Stimulated activated naive CD4-positive, alpha-beta T cell (primary cell): ENCODE results near the gene ZNF22.
"Not testable (repeated sequence)": the region's sequence is repeated elsewhere in the genome, so short reads cannot be mapped to it uniquely, and the experiment has no call there.

Experiments used
- DNase-seq, 6 experiments: peaks; one replicate each; lab custom pipeline; 2025; lab: John Stamatoyannopoulos, UW

ZNF22 gene

DNA sequence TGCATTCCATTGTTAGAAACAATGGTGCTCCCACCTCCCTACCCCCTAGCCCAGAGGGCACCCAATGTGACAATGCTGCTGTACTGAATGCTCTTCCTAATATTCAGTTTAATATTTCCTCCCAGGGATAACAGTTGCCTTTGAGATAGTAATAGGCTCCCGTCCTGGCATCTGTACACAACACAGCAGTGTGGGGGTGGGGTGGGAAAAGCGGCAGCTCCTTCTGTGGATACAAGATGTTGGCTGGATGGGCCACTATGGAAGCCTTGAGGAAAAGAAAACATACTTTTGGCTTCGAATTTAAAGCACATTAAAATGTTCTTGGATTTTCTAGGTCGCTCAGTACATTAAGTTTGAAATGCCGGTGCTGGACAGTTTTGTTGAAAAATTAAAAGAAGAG lies 9.2 kb upstream of the ZNF22 start:
- DNase-seq, result no peak

DNA sequence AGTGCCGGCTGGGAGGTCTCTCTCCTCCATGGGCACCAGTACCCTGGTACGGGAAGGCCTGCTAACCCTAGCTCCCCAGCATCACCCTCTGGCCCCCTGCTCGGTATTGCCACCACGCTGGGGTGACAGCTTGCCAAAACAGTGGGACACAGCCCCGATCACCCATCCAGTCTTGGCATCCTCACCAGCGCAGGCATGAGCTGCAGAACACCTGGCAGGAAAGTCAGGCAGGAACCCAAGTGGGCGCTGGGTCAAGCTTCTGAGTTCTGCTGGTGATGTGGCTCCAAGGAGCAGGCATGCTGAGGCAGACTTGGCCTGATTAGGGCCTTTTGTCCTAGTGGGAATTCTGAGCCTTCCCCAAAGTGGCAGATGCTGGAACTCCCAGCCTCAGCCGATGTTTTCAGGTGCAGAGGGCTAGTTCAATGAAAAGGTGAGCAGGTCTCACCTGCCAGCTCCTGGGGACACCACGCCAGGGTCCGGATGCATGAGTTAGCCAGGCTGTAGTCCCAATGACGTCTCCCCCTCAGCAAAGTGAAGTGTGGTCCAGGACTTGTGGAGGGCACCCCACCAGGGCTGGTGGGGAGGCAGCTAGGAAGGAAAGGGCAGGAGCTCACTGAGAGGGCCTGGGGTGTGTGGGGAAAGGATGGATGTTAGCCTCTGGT lies 8.5 kb upstream of the ZNF22 start:
- DNase-seq, result no peak

DNA sequence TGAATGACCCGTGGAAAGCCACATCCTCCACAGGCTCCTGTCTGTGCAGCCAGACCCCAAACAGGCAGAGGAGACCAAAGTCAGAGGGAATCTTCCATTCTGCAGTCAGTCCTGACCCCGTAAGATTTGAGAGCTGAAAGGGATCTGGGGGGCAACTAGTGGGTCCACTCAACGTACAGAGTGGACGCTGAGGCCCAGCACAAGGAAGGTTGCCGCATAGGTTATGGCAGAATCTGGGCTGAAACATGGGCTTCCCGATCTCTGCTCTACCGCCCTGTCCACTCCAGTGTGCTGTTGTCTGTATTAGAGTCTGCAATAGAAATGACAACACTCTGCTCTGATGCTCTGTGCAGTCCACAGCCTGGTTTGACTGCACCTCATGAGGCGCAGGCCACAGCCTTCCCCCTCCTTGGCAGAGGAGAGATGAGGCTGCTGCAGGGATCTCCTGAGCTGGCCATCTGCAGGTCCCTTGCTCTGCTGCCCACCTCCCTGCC lies 7.9 kb upstream of the ZNF22 start:
- no peak for DNase-seq

DNA sequence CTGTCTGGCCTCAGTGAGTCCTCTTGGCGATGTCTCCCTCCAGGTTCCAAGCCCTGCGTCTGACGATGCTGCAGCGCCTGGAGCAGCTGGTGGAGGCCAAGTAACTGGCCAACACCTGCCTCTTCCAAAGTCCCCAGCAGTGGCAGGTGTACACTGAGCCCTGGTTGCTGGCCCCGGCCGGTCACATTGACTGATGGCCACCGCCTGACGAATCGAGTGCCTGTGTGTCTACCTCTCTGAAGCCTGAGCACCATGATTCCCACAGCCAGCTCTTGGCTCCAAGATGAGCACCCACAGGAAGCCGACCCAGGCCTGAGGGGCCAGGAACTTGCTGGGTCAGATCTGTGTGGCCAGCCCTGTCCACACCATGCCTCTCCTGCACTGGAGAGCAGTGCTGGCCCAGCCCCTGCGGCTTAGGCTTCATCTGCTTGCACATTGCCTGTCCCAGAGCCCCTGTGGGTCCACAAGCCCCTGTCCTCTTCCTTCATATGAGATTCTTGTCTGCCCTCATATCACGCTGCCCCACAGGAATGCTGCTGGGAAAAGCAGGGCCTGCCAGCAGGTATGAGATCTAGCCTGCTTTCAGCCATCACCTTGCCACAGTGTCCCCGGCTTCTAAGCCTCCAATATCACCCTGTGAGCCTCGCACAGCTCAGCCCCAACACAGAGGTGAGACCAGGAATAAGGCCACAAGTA lies 7.3 kb upstream of the ZNF22 start:
- no peak for DNase-seq

DNA sequence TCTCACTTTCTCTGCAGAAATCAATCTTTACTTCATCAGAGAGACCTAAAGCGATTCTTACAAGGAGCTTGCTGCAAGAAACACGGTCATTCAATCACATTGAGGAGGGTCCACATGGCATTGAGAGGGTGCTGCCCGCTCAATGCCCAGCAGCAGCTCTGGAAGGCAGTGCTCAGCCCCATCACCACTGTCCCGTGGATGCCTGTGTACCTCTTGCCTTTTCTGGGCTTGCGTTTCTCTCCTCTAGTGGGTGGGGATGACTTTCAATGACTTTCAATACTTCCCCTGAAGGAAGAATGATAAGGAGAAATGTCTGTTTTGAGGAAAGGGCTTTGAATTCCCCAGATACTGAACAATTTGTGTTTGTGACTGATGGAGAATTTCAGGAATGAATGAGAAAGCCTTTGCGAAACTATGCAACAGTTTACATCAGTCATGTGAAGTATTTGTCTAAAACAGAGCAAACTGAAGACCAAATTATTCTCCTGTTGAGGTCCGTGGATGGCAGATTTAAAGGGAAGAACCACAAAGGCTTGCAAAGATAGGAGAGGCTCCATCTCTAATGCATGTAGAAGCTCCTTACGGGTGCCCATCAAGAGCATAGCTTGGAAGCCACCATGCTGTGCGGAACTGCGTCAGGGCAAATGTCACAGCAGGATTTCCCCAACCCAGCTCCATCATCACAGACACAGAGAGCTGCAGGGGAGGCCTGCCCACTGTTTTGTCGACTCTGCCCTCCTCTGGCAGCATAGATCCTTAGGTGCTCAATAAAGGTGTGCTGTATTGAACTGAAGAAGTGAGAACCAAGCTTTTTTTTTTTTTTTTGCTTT lies 6.6 kb upstream of the ZNF22 start:
- no peak for DNase-seq

DNA sequence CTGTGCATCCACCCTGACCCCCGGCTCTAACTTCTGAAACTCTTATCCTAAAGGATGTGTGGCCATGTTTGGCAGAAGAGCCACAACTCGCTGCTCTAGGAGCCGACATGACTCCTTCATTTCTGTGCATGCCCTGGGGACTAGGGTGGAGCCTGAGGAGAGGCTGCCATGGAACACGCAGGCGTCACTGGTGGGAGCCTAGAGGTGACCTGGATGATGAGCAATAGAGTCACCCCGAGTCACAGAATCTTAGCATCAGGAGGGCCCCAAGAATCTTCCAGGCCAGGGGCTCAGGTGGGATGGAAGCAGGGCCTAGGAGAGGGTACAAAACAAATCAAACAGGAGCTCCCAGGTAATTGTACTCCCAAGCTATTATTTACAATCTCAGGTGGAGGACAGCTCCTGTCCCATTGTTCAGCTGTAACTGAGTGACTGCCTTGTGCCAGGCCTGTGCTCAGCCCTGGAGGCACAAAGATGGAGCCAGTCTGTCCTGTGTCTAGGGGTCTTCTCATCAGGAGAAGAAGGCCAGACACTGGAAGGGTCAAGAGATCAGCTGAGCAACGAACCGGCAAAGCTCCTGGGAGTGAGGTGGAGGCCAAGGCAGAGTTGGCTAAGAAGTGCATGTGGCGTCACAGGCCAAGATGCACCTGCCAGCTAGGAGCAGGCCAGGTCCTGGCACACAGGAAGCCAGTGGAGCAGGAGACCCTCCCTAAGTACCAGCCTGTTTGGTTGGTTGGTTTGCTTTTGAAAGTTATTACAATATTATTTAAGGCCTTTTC lies 5.8 kb upstream of the ZNF22 start:
- DNase-seq, result no peak

DNA sequence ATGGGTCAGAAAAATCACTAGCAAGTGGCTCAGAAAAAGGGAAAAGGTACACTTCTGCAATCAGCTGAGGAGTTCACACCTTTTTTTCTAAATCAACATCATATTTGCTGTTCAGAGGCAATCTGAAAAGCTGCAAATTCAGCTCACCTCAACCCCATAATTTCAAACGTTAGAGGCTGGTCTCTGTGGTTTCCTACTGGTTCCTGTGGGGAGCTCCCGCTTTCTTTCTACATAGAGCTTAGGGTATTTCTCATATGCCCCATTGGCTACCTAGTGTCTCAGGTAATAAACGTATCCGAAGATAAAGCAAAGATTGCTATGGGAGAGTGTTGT lies 5.2 kb upstream of the ZNF22 start:
- no peak for DNase-seq

DNA sequence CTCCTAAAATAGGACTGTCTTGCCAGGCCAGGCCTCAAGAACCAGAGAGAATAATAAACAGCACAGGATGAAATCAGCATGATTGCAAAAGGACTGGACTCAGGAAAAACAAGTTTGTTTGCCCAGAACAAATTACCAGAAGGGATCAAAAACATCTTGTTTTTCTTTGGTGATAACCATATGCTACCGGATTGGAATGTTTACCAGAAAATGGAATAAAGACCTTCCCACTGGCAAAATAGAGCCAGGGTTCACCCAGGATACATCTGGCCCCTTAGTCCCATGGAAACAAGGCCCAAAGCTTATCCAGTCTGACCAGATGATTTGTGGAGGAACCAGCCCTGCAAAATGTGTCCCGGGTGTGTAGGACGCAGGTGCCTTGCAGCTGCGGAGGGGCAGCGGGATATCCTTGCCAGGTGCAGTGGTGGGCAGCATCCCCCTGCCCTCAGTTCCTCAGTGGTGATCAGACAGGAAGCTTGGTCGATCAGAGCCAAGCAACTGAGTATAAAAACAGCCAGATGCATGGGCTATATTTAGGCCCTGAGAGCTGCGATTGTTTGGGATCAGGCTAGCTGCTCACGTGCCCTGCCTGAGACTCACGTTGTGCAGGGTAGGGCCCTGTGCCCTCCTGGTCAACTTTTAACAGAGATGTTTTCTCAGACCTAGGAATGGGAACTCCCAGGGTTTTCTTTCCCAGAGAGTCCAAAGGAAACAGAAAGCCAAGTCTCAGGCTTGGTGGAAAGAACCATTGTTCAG lies 4.6 kb upstream of the ZNF22 start:
- DNase-seq, result no peak

DNA sequence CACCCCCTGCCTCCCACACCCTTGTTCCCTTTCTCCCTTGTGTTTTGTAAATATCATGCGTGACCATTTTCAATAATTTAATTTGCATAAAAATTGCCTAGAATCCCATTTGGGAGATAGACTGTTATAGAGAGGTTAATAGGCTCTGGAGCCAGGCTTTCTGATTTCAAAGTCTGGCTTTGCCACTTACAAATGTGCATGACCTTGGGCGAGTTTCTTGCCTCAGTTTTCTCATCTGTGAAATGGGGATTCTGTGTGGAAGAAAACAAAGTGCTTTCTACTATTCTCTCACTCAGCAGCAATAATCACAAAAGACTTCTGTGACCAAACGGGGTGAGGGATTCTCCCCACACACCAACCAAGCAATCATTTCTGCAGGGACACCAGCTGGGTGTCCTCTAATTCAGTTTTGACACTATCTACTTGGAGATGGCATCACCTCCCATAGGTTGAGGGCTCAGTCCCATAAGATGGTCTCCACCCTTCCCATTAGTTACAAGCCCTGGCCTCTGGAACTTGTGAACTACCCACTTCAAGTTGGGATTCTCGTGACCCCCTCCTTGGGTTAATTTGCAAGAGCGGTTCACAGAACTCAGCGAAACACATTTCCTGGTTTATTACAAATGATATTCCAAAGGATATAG lies 3.5 kb upstream of the ZNF22 start:
- no peak for DNase-seq

DNA sequence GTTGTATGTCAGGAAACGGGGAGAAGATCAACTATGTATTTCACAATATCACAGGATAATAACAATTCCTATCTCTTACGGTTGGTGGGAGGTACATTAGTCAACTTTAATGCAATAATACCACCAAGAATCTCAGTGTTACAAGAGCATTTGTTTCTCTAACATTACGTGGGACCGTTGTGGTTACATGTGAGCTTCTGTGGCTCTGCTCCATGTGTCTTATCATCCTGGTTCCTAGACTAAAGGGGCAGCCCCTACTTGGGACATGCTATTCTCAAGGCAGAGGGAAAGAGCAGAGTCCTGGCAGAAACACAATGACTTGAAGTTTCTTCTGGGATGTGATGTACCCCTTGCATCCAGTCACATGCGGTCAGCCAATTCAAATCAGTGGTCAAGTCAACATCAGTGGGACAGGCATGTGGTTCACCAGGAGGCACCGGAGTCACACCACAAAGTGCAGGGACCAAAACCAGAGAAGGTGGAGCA lies 2.5 kb upstream of the ZNF22 start:
- DNase-seq, result no peak

DNA sequence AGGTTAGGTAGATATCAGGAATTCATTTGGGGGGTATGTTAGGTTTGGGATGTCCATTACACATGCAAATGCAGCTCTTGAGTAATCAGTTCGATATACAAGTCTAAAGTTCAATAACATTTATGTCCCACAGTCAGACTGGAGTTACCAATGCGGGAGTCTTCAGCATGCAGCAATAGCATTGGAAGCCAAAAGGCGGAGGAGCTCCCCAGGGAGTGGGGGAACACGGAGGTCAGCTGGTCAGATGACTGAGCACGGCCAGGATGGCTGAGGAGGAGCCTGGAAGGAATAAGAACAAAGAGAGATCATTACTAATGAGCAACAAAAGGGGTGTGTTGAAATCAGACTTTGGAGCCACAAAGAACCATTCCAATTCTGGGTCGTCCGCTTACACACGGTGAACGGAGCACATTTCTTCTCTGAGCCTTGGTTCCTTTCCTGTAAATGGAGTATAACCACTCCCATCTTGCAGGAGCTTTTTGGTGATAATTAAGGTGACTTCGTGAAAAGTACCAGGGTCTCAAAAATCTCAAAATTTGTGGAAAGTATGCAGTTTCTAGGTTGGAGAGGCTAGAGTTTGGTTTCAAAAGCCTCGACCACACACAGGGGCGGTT lies 478 bp upstream of the ZNF22 start:
- peak in 1 of 6 experiments; percentile 17 for DNase-seq

DNA sequence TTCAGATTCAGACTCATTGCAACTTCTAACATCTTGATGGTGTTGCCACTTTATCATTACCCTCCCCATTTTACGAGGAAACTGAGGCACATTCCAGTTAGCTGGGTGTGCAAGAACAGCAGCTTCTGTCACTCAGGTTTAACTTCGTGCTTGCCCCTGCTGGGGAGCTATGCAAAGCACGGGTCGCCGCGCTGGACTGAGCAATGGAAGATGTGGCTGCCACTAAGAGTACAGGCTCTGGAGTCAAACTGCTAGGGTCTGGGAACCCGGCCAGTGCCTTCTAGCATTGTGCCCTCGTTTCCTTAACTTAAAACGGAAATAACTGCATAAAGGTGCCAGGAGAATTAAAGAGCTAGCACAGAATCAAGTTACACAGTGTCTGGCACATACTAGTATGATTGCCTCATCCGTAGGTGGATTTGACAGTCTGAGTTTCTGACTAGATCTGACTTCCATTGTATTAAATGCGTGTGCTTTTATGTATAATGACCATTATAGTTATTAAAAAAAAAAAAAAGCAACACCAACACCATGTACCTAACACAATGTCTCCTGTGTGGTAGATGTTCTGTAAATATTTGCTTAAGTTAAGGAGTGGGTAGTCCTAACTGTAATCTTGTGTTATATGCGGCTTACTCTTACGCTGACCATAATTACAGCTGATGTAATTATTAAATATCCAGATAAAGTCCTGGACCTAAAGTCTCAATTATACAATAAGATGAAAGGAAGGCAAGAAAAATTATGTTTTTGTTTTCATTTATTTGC lies 842 bp downstream of the ZNF22 start:
- DNase-seq, result peak in 5 of 6 experiments; percentile 21 to 70 (median 22)

DNA sequence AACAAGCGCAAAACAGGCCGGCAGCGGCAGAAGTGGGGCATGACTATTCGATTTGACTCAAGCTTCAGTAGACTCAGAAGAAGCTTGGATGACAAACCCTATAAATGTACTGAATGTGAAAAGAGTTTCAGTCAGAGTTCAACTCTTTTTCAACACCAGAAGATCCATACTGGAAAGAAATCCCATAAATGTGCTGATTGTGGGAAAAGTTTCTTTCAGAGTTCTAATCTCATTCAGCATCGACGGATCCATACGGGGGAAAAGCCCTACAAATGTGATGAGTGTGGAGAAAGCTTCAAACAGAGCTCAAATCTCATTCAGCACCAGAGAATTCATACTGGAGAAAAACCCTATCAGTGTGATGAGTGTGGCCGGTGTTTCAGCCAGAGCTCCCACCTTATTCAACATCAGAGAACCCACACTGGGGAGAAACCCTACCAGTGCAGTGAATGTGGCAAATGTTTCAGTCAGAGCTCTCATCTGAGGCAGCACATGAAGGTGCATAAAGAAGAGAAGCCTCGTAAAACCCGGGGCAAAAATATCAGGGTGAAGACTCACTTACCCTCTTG lies 2.8 kb downstream of the ZNF22 start:
- DNase-seq, result no peak

DNA sequence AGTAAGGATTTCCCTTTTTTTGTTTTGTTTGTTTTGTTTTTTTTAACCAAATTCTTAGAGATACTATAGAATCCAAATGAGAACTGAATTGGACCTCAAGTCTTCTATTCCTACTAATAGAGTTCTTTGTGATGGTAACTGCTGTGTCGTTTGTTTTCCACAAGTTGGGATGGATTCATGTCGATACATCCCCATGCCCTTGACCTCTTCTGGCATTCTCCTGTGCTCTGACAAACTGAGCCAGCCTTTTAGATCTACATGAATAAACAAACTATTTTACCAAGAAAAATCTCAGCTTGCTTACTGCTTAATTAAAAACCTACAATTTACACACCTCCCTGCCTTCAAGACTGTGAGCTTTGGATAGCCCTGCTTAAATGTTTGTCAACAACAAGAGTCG lies 3.9 kb downstream of the ZNF22 start:
- DNase-seq, result no peak

DNA sequence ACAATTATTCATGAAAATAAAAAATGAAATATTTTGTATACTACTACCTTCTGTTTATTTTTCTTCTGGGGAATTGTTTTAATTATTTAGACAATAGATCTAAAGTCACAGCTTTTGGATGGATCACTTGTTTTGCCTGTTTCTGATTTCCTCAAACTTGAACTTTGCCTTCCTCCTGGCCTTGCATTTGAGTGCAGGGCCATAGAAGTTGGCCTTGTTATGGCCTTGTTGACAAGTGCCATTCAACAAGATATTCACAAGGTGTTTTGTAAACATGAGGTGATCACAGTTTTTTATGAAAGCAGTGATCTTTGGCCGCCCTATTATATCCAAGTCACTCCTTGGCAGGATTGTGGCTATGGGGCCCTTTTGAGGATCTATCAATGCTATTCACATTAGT lies 4.6 kb downstream of the ZNF22 start:
- no peak for DNase-seq

DNA sequence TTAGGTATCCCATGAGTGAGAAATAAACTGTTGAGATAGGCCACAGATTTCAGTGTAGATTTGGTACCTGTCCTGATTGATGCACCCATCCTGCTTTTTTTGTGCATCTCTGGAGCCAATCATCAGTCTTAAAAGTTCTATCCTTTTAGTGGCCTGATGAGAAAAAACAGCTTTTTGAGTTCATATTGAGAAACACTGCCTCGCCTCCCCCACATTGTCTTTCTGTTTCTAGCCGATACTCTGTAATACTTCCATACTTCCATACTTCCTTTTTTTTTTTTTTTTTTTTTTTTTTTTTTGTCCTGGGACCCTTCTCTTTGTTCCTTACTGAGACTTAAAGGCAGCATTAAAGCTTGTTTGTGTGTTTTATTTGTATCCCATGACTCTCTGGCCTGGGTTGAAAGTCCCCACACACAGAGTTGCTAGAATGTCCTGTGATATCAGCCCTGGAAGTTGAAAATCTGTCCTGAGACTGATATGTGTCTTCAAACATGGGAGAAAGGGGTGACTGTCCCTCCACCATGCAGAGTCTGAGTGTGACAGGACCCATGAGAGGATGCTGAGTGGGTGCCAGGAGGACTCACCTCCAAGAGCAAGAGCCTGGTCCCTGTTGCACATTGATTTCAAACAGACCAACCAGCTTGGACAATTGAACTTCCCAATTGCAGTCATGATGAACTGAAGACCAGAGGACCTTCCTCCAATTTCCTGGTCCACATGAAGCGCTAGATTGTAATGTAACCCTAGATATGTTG lies 5.7 kb downstream of the ZNF22 start:
- DNase-seq, result no peak

DNA sequence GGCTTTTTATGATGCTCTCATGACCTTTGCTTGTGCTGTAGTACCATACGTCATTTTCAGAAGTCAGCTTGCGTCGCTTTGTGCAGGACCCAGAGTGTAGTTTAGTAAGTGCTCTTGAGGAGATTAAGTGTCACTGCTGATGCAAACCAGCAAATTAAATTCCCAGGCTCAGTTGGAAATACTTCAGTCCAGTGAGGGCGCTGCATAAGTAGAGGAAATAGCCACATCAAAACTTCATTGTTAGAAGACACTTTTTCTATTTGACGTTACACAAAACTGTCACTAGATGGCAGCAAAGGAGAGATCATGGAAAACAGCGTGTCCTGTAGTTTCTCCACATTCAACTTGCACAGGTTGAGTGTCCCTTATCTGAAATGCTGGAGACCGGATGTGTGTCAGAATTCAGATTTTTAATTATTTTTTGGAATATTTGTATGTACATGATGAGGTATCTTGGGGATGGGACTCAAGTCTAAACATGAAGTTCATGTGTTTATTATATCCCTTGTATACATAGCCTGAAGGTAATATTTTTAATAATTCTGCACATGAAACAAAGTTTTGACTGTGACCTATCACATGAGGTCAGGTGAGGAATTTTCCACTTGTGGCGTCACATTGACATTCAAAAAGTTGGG lies 7.9 kb downstream of the ZNF22 start:
- peak in 3 of 6 experiments; percentile 1 to 70 (median 58) for DNase-seq

DNA sequence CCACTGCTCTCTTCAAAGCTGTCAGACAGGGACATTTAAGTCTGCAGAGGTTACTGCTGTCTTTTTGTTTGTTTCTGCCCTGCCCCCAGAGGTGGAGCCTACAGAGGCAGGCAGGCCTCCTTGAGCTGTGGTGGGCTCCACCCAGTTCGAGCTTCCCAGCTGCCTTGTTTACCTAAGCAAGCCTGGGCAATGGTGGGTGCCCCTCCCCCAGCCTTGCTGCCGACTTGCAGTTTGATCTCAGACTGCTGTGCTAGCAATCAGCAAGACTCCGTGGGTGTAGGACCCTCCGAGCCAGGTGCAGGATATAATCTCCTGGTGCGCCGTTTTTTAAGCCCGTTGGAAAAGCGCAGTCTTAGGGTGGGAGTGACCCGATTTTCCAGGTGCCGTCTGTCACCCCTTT lies 13.8 kb downstream of the ZNF22 start:
- not testable (repeated sequence) for DNase-seq
